HepG2 (cell line): Measurements from ENCODE around the gene ACYP2. TPM values are rescaled to one million over a fixed set of nuclear protein-coding genes. Genes with fewer than 3 reads are reported as not detected.
A peak's percentile ranks its signal among the peaks of the same experiment; 100 is the strongest.

Source experiments
- ATAC-seq: fragments of 200-7000 bp; cut with Tn5 transposase; 3 replicates; pipeline ENCODE4 v1.9.1; 2020; ENCODE audit warnings: mild to moderate bottlenecking, moderate library complexity
- BruUV-seq: library from RNA; stranded (reverse); fragments of 400-500 nt; replicated peaks from 2 replicates; lab custom pipeline; 2021; lab: Mats Ljungman, UMichigan
- CTCF ChIA-PET: fragments of 300-600 bp; formaldehyde crosslinking; extraction: SDS; loops from one replicate; lab custom pipeline; 2021; ENCODE audit warnings: low total read pairs, inconsistent platforms, low intra/inter-chr PET ratio; lab: Yijun Ruan, JAX
- POLR2A ChIA-PET: fragments of 350-600 bp; sonication (Branson Sonifier 250); formaldehyde crosslinking; loops from one replicate; lab custom pipeline; 2020; ENCODE audit warnings: antibody characterized with exemption, inconsistent platforms; lab: Yijun Ruan, JAX
- DNase-seq: peaks from one replicate; pipeline ENCODE4 v3.0.0-alpha.2; 2015; ENCODE audit warnings: low spot score
- FAIRE-seq: peaks from 3 replicates; lab custom pipeline; 2011; peaks lifted over from hg19 to GRCh38; lab: Jason Lieb, UNC
- H2AFZ ChIP-seq: one replicate; pipeline ENCODE4 v1.6.1; 2011; ENCODE audit warnings: low read length, inconsistent platforms
- H3K27ac ChIP-seq: fragments of 300-600 bp; 3 replicates; pipeline ENCODE4 v1.8.0; 2011; ENCODE audit warnings: mixed run types, mild to moderate bottlenecking, mixed read lengths, low read length, inconsistent platforms; ENCODE audit not compliant: insufficient read depth; ENCODE audit errors: extremely low read length
- H3K27me3 ChIP-seq, 2 experiments: fragments of 200-600 bp in 1 of 2; 2 replicates in 1 of 2; 3 replicates in 1 of 2; pipeline versions ENCODE4 v1.6.0 to v1.8.0; 2011; ENCODE audit warnings: low read length in 2 of 2, mild to moderate bottlenecking in 2 of 2, moderate library complexity in 2 of 2, inconsistent platforms in 1 of 2; ENCODE audit not compliant: insufficient read depth in 2 of 2, control insufficient read depth in 1 of 2
- H3K36me3 ChIP-seq, 2 experiments: fragments of 200-600 bp in 1 of 2; replicated peaks in 1 of 2; 2 replicates in 1 of 2; 3 replicates in 1 of 2; pipeline versions ENCODE4 v1.5.1 to v1.8.0; 2011; ENCODE audit warnings: low read length in 2 of 2, inconsistent platforms in 1 of 2; ENCODE audit not compliant: insufficient read depth in 2 of 2, control insufficient read depth in 1 of 2
- H3K4me1 ChIP-seq: 2 replicates; pipeline ENCODE4 v1.5.1; 2012; ENCODE audit warnings: low read length, inconsistent platforms; ENCODE audit not compliant: insufficient read depth
- H3K4me2 ChIP-seq: 2 replicates; pipeline ENCODE4 v1.6.0; 2011; ENCODE audit warnings: low read depth, low read length, inconsistent platforms
- H3K4me3 ChIP-seq, 3 experiments: fragments of 200-600 bp in 1 of 3; sonication (generic), shearing (Covaris generic) in 1 of 3; replicated peaks in 1 of 3; 2 replicates each; pipeline ENCODE4 v1.5.1; 2011 to 2016; ENCODE audit warnings: low read length in 3 of 3, inconsistent platforms in 2 of 3, low read depth in 2 of 3, mild to moderate bottlenecking in 2 of 3, control low read depth in 1 of 3, mixed read lengths in 1 of 3; ENCODE audit not compliant: insufficient read depth in 1 of 3
- H3K79me2 ChIP-seq: one replicate; pipeline ENCODE4 v1.6.1; 2011; ENCODE audit warnings: low read length, inconsistent platforms; ENCODE audit not compliant: insufficient read depth
- H3K9ac ChIP-seq: 2 replicates; pipeline ENCODE4 v1.6.0; 2011; ENCODE audit warnings: mild to moderate bottlenecking, low read depth, low read length, inconsistent platforms; ENCODE audit not compliant: insufficient read depth
- H3K9me3 ChIP-seq: 2 replicates; pipeline ENCODE4 v1.5.1; 2012; ENCODE audit warnings: mild to moderate bottlenecking, low read length
- H4K20me1 ChIP-seq: 2 replicates; pipeline ENCODE4 v1.6.0; 2011; ENCODE audit warnings: inconsistent platforms, mild to moderate bottlenecking, low read length, moderate library complexity; ENCODE audit not compliant: insufficient read depth
- CEBPG ChIP-seq: IDR thresholded peaks from 2 replicates; pipeline ENCODE4 v1.6.1; 2016
- HNF4A ChIP-seq: sonication (generic); formaldehyde crosslinking; IDR thresholded peaks from 2 replicates; pipeline ENCODE4 v1.4.0; 2020; ENCODE audit warnings: missing genetic modification reagents
- SOX13 ChIP-seq, 3 experiments: fragments of 450-650 bp in 1 of 3; sonication (generic) in 1 of 3; formaldehyde crosslinking in 1 of 3; IDR thresholded peaks in 2 of 3; conservative IDR thresholded peaks in 1 of 3; 2 replicates each; pipeline versions ENCODE4 v1.5.0 to v1.6.1; 2016 to 2020; ENCODE audit warnings: antibody characterized with exemption in 1 of 3, mild to moderate bottlenecking in 1 of 3, missing compliant biosample characterization in 1 of 3, missing genetic modification reagents in 1 of 3, moderate library complexity in 1 of 3
- STAT5B ChIP-seq: sonication (generic); formaldehyde crosslinking; IDR thresholded peaks from 2 replicates; pipeline ENCODE4 v1.4.0; 2020; ENCODE audit warnings: missing genetic modification reagents
- ZNF746 ChIP-seq: sonication (generic); formaldehyde crosslinking; IDR thresholded peaks from 2 replicates; pipeline ENCODE4 v1.8.0; 2022; ENCODE audit warnings: mild to moderate bottlenecking, missing genetic modification reagents
- ZNF790 ChIP-seq: sonication (generic); formaldehyde crosslinking; IDR thresholded peaks from 2 replicates; pipeline ENCODE4 v1.8.0; 2022; ENCODE audit warnings: missing genetic modification reagents, mild to moderate bottlenecking, borderline replicate concordance
- WGBS: methylation state at CpG from one replicate; pipeline ENCODE4 v1.1.6; 2017; ENCODE audit warnings: low lambda C conversion rate; 5-methylcytosine and 5-hydroxymethylcytosine counted together
- in situ Hi-C: cut with HindIII; loops from 2 replicates; pipeline ENCODE4 v1.10.0; 2017; ENCODE audit warnings: low pct_unique_long_range_greater_than_20kb; ENCODE audit not compliant: extremely low pct_ligation_motif_present
- intact Hi-C: fragments of 100-400 bp; cut with micrococcal nuclease; formaldehyde crosslinking; loops from one replicate; pipeline ENCODE4 v1.10.0; 2022; ENCODE audit not compliant: unreplicated experiment
- polyA plus RNA-seq, 8 experiments: library from polyadenylated mRNA; depleted of rRNA in 3 of 8; stranded (reverse) in 7 of 8; unstranded in 1 of 8; fragments of >200 nt; fragmentation: Illumina TruSeq in 4 of 8; extraction: Trizol in 4 of 8; gene quantifications; 2 replicates each; pipeline versions ENCODE4 v1.2.1 to v1.2.3, GENCODE V29; 2011 to 2016; ENCODE audit warnings: low read depth in 4 of 8, missing spikeins in 1 of 8, mixed read lengths in 1 of 8; ENCODE audit not compliant: insufficient read depth in 1 of 8
- total RNA-seq, 5 experiments: library from RNA; depleted of rRNA; stranded (reverse); fragments of >200 nt; fragmentation: Illumina TruSeq; extraction: Trizol; gene quantifications; 2 replicates each; pipeline ENCODE4 v1.2.3, GENCODE V29; 2016; ENCODE audit warnings: low read depth in 1 of 5

Gene ACYP2
- total and polyA plus RNA-seq, 2 of the 13 experiments (the other 11 are each of a cell fraction or from before 2014, with no cell fraction given): 12.3 to 12.7 TPM

GRCh38 chr2:54342603-54343002, 227.2 kb downstream of the ACYP2 start (continued):
- no peak for TF ChIP-seq ZNF746 (CRISPR knock-in tag)
- TF ChIP-seq ZNF790 (CRISPR knock-in tag): no peak

- H3K36me3 ChIP-seq: no peaks in the 10 kb centered on the region
- no peak overlapping the region for H2AFZ ChIP-seq
- ATAC-seq (no peak), FAIRE-seq (no peak), DNase-seq (no peak)
- no peaks in the 10 kb centered on the region for H3K4me1 ChIP-seq
- ChIA-PET POLR2A (no interaction called here), CTCF (no interaction called here)
- no peaks in the 10 kb centered on the region for H4K20me1 ChIP-seq
- intact Hi-C loops (loop anchor here (10.0 kb wide), 1 partner anchor 357 kb away; no protein-coding TSS in a partner anchor), in situ Hi-C loops (no loop called here)
- peaks cover 0 to 14% of the 10 kb centered on the region in 2 experiments; a peak in 2 of 5 replicates for H3K27me3 ChIP-seq
- no peak overlapping the region for H3K9ac ChIP-seq
- 31% methylated on average over 3 of the region's 3 CpGs for WGBS
- TF ChIP-seq STAT5B (CRISPR knock-in tag): no peak
- no peak for TF ChIP-seq CEBPG (CRISPR knock-in tag)
- H3K79me2 ChIP-seq: no peaks in the 10 kb centered on the region
- no peak overlapping the region for H3K27ac ChIP-seq
- H3K4me3 ChIP-seq: no peak overlapping the region
- H3K9me3 ChIP-seq: no peaks in the 10 kb centered on the region
- no peak overlapping the region for H3K4me2 ChIP-seq
- BruUV-seq: no TSS peak
These were observed 232.2 kb downstream of the ACYP2 start for GRCh38 chr2:54347622-54348021.

- Histone ChIP-seq H3K36me3 (no peaks in the 10 kb centered on the region), H3K79me2 (no peaks in the 10 kb centered on the region), H3K9me3 (no peaks in the 10 kb centered on the region), H2AFZ (no peak overlapping the region), H3K4me1 (no peaks in the 10 kb centered on the region)
- POLR2A ChIA-PET: no interaction called here
- no peak for TF ChIP-seq SOX13 (IDR thresholded peaks at IDR 0.05)
- no peak for TF ChIP-seq SOX13 (CRISPR knock-in tag; conservative IDR thresholded peaks at IDR 0.05 in 1 of 2, IDR thresholded peaks at IDR 0.05 in 1 of 2)
- TF ChIP-seq HNF4A: 0 out of 2 replicates have a peak, but pooled peaks have one; percentile 12
- TF ChIP-seq, all 625 proteins: peak for 1
- Histone ChIP-seq H3K9ac (no peak overlapping the region), H3K27me3 (peaks cover 0 to 11% of the 10 kb centered on the region in 2 experiments; a peak in 3 of 5 replicates), H3K27ac (no peak overlapping the region), H3K4me3 (no peak overlapping the region), H4K20me1 (no peaks in the 10 kb centered on the region), H3K4me2 (no peak overlapping the region)
- ATAC-seq (no peak), DNase-seq (peak; percentile 48), FAIRE-seq (no peak)
- CTCF ChIA-PET: no interaction called here
- no TSS peak for BruUV-seq
- intact Hi-C loops: loop anchor here (10.0 kb wide), 1 partner anchor 356 kb away; no protein-coding TSS in a partner anchor
- 3% methylated on average over 2 of the region's 2 CpGs for WGBS
- in situ Hi-C loops: no loop called here
These were observed 233.2 kb downstream of the ACYP2 start for GRCh38 chr2:54348646-54349045.
